H1 (cell line): ENCODE measurements around the gene PDGFA. TPM values are rescaled to one million over a fixed set of nuclear protein-coding genes. Genes with fewer than 3 reads are reported as not detected.

ENCODE experiments used
- BACH1 ChIP-seq: IDR thresholded peaks from 2 replicates; pipeline ENCODE4 v1.6.1; 2012; ENCODE audit warnings: low read length, improper control_type of control experiment
- CBX5 ChIP-seq: fragments of 300-800, 300-1000 bp; sonication (generic); IDR thresholded peaks from 2 replicates; pipeline ENCODE4 v1.7.1; 2016; ENCODE audit warnings: antibody characterized with exemption, low read length, low read depth
- CHD1 ChIP-seq: IDR thresholded peaks from 2 replicates; pipeline ENCODE4 v1.6.1; 2012; ENCODE audit warnings: low read depth, low read length, improper control_type of control experiment
- CHD2 ChIP-seq: IDR thresholded peaks from 2 replicates; pipeline ENCODE4 v1.6.1; 2012; ENCODE audit warnings: low read length, improper control_type of control experiment
- CTBP2 ChIP-seq: IDR thresholded peaks from 2 replicates; pipeline ENCODE4 v1.7.0; 2011; ENCODE audit warnings: borderline replicate concordance, mild to moderate bottlenecking, moderate library complexity, mixed read lengths, low read length; ENCODE audit not compliant: insufficient read depth, insufficient read length
- EP300 ChIP-seq, 2 experiments: IDR thresholded peaks; 1 replicate in 1 of 2; 2 replicates in 1 of 2; pipeline ENCODE4 v1.6.1; 2011 to 2012; ENCODE audit warnings: low read depth in 2 of 2, low read length in 2 of 2, mild to moderate bottlenecking in 2 of 2, borderline replicate concordance in 1 of 2, inconsistent platforms in 1 of 2, moderate library complexity in 1 of 2
- EZH2 ChIP-seq: fragments of 200-600 bp; sonication (generic); IDR thresholded peaks from 2 replicates; pipeline ENCODE4 v1.7.1; 2012; ENCODE audit warnings: low read depth, mild to moderate bottlenecking, moderate library complexity, low read length, inconsistent platforms; ENCODE audit not compliant: severe bottlenecking
- GTF2F1 ChIP-seq: IDR thresholded peaks from 2 replicates; pipeline ENCODE4 v1.6.1; 2012; ENCODE audit warnings: low read depth, low read length, improper control_type of control experiment, borderline replicate concordance
- MAFK ChIP-seq: IDR thresholded peaks from 2 replicates; pipeline ENCODE4 v1.6.1; 2012; ENCODE audit warnings: low read depth, mild to moderate bottlenecking, improper control_type of control experiment, low read length
- PHF8 ChIP-seq: fragments of 200-600 bp; sonication (generic); conservative IDR thresholded peaks from 2 replicates; pipeline ENCODE4 v1.7.1; 2012; ENCODE audit warnings: low read depth, mild to moderate bottlenecking, inconsistent platforms, low read length, moderate library complexity
- POLR2A ChIP-seq, 2 experiments: IDR thresholded peaks; 1 replicate in 1 of 2; 2 replicates in 1 of 2; pipeline ENCODE4 v1.6.1; 2011; ENCODE audit warnings: low read depth in 2 of 2, low read length in 2 of 2, mild to moderate bottlenecking in 2 of 2; ENCODE audit errors: control extremely low read depth in 1 of 2
- POLR2AphosphoS5 ChIP-seq: IDR thresholded peaks from 2 replicates; pipeline ENCODE4 v1.6.1; 2011; ENCODE audit warnings: low read depth, low read length
- RBBP5 ChIP-seq: IDR thresholded peaks from 2 replicates; pipeline ENCODE4 v1.7.1; 2012; ENCODE audit warnings: low read depth, mild to moderate bottlenecking, inconsistent platforms, low read length, moderate library complexity, borderline replicate concordance
- RNF2 ChIP-seq: fragments of 200-900, 300-1000 bp; sonication (generic); IDR thresholded peaks from 2 replicates; pipeline ENCODE4 v1.7.1; 2016; ENCODE audit warnings: borderline replicate concordance, low read depth, mild to moderate bottlenecking, antibody characterized with exemption, low read length; ENCODE audit not compliant: poor library complexity, severe bottlenecking; ENCODE audit errors: missing control alignments
- SAP30 ChIP-seq: fragments of 300-600 bp; sonication (generic); IDR thresholded peaks from 2 replicates; pipeline ENCODE4 v1.7.1; 2012; ENCODE audit warnings: low read length, moderate library complexity, mild to moderate bottlenecking, inconsistent platforms; ENCODE audit not compliant: insufficient read depth, insufficient replicate concordance
- SIN3A ChIP-seq, 2 experiments: IDR thresholded peaks in 1 of 2; conservative IDR thresholded peaks in 1 of 2; 2 replicates each; pipeline ENCODE4 v1.6.1; 2011 to 2012; ENCODE audit warnings: low read length in 2 of 2, improper control_type of control experiment in 1 of 2, low read depth in 1 of 2, mild to moderate bottlenecking in 1 of 2
- SIRT6 ChIP-seq: IDR thresholded peaks from one replicate; pipeline ENCODE4 v1.7.1; 2012; ENCODE audit warnings: low read length, inconsistent platforms
- SP1 ChIP-seq: IDR thresholded peaks from 2 replicates; pipeline ENCODE4 v1.6.1; 2011; ENCODE audit warnings: low read depth, low read length
- SRF ChIP-seq: IDR thresholded peaks from 2 replicates; pipeline ENCODE4 v1.6.1; 2011; ENCODE audit warnings: mild to moderate bottlenecking, low read depth, low read length, moderate library complexity
- polyA plus RNA-seq, 7 experiments: library from polyadenylated mRNA; depleted of rRNA in 3 of 7; stranded (reverse) in 5 of 7; unstranded in 2 of 7; fragments of >200 nt in 5 of 7; fragments of 200-250 nt in 2 of 7; gene quantifications; 1 replicate in 5 of 7; 2 replicates in 1 of 7; 4 replicates in 1 of 7; pipeline versions ENCODE4 v1.2.1 to v1.2.3, GENCODE V29; 2011 to 2013; ENCODE audit warnings: missing spikeins in 2 of 7, mixed read lengths in 2 of 7
- total RNA-seq: library from RNA; stranded (reverse); fragmentation: NEBNext Ultra II Directional; extraction: Animal tissue kit (Norgen Biotek cat#: 25700); gene quantifications from 2 replicates; pipeline ENCODE4 v1.2.1, GENCODE V29; 2021
- TF ChIP-seq, protein P1 (sequence below): IDR thresholded peaks from 2 replicates; pipeline ENCODE4 v1.6.1; 2011; ENCODE audit warnings: low read length, improper control_type of control experiment
- TF ChIP-seq, protein P2 (sequence below): IDR thresholded peaks from 2 replicates; pipeline ENCODE4 v1.6.1; 2012; ENCODE audit warnings: low read length, inconsistent platforms

PDGFA gene
- total and polyA plus RNA-seq, 2 of the 8 experiments (the other 6 are each of a cell fraction or from before 2014, with no cell fraction given): 21.1 to 43.0 TPM

DNA sequence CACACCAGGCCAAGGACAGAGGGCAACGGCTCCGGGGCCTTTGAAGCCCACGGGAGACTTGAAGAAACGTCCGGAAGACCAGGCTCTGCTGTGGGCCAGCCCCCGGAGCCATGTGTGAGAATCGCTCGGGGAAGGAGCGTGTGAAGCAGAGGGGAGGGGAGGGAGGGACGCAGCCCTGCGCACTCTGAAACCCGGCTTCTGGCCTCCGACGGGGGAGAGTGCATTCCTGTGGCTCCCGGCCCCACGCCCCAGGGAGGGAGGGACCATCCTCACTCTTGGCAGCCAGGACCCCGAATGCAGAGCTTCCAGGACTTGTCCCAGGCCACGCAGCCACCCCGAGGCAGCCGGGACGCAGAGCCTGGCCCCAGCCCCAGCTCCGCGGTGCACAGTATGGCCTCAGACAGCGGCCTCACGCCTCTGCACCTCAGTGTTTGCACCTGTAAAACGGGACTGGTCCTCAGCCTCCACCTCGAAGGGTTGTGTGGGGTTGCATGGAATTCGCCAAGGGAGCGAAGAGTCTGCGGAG is 67.4 kb downstream of the PDGFA start (continued):
- TF ChIP-seq CTBP2 (no peak), SIN3A (conservative IDR thresholded peaks at IDR 0.05 in 1 of 2, IDR thresholded peaks at IDR 0.05 in 1 of 2; ENCODE audit: low read depth in 1 of 2, low read length in 2 of 2) (no peak), PHF8 (no peak), CHD1 (no peak), RNF2 (no peak), BACH1 (no peak; the same call in 1 of the 2 replicates), CBX5 (no peak), CHD2 (no peak), POLR2A (IDR thresholded peaks at IDR 0.05; ENCODE audit: control extremely low read depth in 1 of 2, low read depth in 2 of 2, low read length in 2 of 2) (no peak), RBBP5 (no peak), SIRT6 (no peak), SAP30 (no peak), SRF (no peak), GTF2F1 (no peak), EZH2 (no peak), MAFK (no peak), POLR2AphosphoS5 (no peak), SP1 (no peak), EP300 (IDR thresholded peaks at IDR 0.05; ENCODE audit: borderline replicate concordance in 1 of 2, low read depth in 2 of 2, low read length in 2 of 2) (no peak)
- TF ChIP-seq, protein P1, sequence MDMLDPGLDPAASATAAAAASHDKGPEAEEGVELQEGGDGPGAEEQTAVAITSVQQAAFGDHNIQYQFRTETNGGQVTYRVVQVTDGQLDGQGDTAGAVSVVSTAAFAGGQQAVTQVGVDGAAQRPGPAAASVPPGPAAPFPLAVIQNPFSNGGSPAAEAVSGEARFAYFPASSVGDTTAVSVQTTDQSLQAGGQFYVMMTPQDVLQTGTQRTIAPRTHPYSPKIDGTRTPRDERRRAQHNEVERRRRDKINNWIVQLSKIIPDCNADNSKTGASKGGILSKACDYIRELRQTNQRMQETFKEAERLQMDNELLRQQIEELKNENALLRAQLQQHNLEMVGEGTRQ: no peak
- TF ChIP-seq, protein P2, sequence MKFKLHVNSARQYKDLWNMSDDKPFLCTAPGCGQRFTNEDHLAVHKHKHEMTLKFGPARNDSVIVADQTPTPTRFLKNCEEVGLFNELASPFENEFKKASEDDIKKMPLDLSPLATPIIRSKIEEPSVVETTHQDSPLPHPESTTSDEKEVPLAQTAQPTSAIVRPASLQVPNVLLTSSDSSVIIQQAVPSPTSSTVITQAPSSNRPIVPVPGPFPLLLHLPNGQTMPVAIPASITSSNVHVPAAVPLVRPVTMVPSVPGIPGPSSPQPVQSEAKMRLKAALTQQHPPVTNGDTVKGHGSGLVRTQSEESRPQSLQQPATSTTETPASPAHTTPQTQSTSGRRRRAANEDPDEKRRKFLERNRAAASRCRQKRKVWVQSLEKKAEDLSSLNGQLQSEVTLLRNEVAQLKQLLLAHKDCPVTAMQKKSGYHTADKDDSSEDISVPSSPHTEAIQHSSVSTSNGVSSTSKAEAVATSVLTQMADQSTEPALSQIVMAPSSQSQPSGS: no peak
